ENCODE data around the gene SPTBN5. TPM values are rescaled to one million over a fixed set of nuclear protein-coding genes. Genes with fewer than 3 reads are reported as not detected.

The SPTBN5 gene
- total RNA-seq, 2 donors from 2014 or later, result 0.71 to 1.3 TPM

DNA sequence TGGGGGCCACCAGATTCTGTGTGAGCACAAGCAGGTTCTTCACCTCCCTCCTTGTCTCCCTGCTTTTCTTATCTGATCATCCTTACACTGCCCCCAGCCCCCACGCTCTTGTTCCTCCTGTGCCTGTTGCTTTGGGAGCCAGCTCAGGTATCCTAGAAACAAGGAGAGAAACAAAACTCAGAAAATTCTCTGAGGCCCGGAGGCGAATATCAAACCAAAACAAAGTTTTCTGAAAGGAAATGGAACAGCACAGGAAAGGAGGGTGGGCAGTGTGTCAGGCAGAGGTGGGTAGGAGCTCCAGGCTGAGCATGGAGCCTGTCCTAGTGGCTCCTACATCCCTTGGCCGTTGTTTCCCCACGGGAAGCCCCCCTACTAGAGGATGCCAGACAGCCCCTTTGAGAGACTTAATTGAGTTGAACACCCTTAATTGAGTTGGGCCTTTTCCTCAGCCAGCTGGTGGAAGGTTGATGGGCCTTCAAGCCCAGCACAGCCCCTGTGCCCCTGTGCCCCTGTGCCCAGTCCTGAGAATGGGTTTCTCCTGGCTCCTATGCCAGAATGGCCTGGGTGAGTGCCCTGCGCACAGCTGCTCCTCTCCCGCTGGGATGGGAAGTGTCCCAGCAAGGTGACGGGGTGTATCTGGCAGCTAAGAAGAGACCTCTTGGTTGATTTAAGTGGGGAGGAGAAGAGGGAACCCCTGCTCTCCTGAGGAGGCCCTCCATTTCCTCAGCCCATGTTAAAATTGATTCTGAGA lies 88.8 kb downstream of the SPTBN5 start:
- DNase-seq (ENCODE audit: low spot score), result no peak
- intact Hi-C loops (cut with DNase I), result no loop called here

- intact Hi-C loops (cut with DNase I), result no loop called here
- DNase-seq (ENCODE audit: low spot score), result no peak
These were observed 89.5 kb downstream of the SPTBN5 start for GRCh38 chr15:41804361-41804760.

- intact Hi-C loops (cut with DNase I), result no loop called here
These were observed 91.9 kb downstream of the SPTBN5 start for GRCh38 chr15:41801850-41802455.

GRCh38 chr15:41801185-41801584 lies 92.7 kb downstream of the SPTBN5 start:
- intact Hi-C loops (cut with DNase I), result no loop called here
- no peak for DNase-seq (ENCODE audit: low spot score)

More at GRCh38 chr15:41801850-41802455, 91.9 kb downstream of the SPTBN5 start:
- no peak for DNase-seq (ENCODE audit: low spot score)

DNA sequence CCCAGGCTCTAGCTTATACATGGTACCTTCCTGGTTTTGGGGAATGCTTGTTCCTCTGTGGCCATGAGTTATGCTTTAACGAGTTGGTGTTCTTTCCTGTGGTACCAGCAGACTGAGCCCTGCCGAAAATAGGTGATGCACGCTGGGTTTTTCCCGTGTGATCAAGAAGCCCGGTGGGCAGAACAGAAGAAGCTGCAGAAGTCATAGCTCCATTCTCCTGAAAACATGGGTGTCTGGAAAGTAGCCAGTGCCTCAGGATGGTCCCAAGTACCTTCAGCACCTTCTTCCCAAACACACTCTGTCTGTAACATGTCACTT lies 94.4 kb downstream of the SPTBN5 start:
- DNase-seq (ENCODE audit: low spot score), result no peak
- intact Hi-C loops (cut with DNase I), result no loop called here

DNA sequence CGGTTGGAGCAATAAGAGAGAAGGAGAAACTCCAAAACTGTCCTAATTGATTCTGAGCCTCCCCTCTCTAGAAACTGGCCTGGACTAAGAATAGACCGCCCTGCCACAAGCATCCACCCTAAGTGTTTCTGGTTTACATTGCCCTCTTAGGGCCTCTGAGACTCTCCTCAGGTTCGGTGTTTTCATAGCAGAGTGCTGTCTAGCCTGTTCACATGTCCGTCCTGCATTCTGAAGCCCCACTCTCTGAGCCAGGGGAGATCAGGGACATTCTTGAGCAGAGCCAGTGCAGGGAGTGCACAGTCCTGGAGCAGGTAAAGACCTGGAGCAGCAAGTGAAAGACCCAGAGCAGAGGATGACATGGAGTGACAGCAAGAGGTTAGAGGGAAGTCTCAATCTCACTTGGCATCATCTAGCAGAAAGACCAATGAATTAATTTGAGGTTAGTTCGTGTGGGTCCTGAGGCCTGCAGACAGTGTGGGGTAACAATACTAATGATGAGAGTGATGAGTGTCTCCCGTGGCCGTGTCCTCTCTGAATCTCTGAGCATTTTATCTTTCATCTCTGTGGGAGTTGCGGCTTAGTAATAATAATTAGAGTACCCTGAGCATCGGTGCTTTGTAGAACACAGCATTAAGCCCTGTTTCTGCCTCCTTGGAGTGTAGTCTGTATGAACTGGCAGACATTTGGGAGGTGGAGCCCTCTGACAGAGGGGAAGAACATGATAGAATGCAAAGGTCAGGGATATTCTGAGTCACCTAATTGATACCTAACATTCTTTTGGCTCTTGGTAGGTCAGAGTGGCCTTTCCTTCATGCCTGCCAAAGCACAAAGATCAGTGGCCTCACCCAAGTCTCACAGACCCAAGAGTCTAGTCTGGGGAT lies 95.0 kb downstream of the SPTBN5 start:
- intact Hi-C loops (cut with DNase I), result no loop called here
- DNase-seq (ENCODE audit: low spot score), result no peak

Small RNA genes lying within 50 kb of the gene (microRNA-seq; reads per million reads assigned to microRNA genes)
- gene MIR4310 (ENCODE audit: borderline microRNAs expressed in 2 of 2), result 0 reads per million in 2 donors

Other genes with a start within 250 kb of the SPTBN5 start
- gene MGA, start 233.6 kb downstream of the SPTBN5 start, total RNA-seq, result 10 to 100 TPM; 33.5 to 36.1 TPM
- gene MAPKBP1, start 119.6 kb downstream of the SPTBN5 start, total RNA-seq, result 10 to 100 TPM; 26.5 to 27.9 TPM
- gene JMJD7, start 66.0 kb downstream of the SPTBN5 start, total RNA-seq, result 10 to 100 TPM in 1 of 2 donors, 1 to 10 TPM in 1; 4.9 to 13.8 TPM
- 1 to 10 TPM; 1.5 to 4.0 TPM for gene PLA2G4B, start 55.2 kb downstream of the SPTBN5 start, total RNA-seq
- 10 to 100 TPM; 21.3 to 22.5 TPM for gene EHD4, start 78.5 kb upstream of the SPTBN5 start, total RNA-seq
- gene PLA2G4E, start 127.0 kb upstream of the SPTBN5 start, total RNA-seq, result not detected
- gene PLA2G4D, start 200.5 kb upstream of the SPTBN5 start, total RNA-seq, result not detected

All from posterior vena cava (tissue), 2 donors.